Brain pericyte (primary cell): ENCODE data around the gene TMEM222.

ENCODE experiments used
- DNase-seq: peaks from one replicate; pipeline ENCODE4 v3.0.0-alpha.2; 2012; ENCODE audit warnings: low read depth, low spot score

TMEM222 gene

DNA sequence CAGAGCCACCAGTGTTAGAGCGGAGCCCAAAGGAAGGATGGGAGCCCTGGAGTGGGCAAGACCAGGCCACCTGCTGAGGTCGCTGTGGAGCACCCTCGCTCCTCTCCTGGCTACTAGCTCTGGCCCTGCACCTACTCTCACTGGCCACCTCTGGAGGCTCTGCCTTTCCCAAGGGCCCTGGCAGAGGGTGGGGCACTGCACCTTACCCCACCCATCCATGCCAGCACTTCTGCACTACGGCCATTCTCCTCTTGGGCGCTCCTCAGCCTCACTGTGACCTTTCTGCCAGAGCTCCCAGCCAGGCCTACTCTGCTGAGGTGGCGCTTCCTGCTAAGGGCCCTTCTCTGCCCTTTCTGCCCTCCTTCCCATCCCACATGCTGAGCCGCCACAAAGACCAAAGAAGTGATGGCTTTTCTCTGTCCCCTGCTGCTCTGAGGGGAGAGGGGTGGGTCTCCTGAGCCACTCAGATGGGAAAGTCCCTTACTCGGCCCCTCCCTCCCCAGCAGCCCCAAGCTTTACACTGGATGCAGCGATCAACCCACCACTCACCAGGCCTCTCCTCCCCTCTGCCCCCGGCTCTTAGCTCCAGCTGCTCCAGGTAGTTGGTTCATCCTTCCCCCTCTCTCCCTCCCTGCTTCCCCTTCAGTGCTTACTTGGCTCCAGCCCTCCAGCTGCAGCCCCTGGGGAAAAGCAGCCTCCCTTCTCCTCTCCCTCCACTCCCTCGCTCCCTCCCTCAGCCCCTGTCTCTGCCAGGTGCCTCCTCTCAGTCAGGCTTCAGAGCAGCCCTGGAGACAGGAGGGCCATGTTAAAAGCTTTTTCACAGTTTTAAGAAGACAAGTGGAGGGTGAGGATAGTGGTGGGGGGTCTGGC, 14.8 kb upstream of the TMEM222 start:
- DNase-seq = no peak

DNA sequence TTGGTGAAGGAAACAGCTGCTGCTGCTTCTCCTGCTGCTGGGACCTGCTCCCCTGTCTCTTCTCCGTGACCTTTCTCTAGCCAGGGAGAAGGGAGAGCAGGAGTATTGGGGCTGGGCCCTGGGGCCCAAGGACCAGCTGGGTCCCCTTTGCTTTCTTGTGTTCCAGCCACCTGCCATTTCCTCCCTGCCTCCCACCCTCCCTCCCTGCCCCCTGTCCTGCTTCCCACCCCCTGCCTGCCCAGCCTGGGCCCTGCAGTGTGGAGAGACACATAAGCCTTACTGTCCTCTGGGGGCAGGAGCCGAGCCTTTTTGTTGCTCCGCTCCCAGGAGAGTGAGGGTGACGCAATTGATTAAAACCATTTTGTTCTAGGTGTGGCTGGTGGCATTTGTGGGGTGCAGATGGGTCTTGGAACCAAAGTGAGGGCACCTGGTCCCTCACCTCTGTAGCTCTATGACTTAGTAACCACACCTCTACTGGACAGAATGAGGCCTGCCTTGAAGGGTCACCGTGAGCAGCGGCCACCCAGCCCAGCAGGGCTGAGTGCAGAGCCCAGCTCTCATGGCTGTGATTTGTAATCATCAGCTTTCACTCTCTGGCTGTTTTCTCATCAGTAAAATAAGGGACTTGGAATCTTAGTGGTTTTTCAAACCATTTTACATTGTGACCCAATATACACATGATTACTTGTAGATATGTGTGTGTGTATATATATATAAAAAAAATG, 13.9 kb upstream of the TMEM222 start:
- DNase-seq = no peak

DNA sequence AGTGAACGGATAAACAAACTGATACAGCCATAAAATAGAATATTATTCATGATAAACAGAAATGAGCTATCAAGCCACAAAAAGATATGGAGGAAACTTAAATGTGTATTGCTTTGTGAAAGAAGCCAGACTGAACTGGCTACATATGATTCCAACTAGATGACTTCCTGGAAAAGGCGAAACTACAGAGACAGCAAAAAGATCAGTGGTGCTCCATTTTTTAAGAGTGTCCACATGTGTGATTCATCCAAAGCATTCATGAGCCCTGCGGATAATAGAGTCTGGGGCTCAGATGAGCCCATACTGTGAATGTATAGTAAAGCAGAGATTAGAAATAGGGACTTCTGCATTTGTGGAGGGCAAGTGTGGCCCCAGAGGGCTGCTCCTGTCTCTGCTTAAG, 7.8 kb upstream of the TMEM222 start:
- DNase-seq = no peak

DNA sequence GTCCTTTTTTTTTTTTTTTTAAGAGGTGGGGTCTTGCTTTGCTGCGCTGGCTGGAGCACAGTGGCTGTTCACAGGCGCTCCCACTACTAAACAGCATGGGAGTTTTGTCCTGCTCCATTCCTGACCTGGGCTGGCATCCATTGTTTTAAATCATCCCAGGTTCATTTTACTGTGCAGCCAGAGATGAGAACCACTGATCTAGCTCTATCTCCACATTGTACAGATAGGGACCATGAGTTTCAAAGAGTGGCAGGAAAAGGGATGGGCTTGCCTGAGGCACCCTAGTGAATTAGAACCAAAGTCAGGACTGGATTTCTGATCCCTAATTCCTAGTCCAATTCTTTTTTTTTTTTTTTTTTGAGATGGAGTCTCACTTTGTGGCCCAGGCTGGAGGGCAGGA, 7.2 kb upstream of the TMEM222 start:
- no peak for DNase-seq

DNA sequence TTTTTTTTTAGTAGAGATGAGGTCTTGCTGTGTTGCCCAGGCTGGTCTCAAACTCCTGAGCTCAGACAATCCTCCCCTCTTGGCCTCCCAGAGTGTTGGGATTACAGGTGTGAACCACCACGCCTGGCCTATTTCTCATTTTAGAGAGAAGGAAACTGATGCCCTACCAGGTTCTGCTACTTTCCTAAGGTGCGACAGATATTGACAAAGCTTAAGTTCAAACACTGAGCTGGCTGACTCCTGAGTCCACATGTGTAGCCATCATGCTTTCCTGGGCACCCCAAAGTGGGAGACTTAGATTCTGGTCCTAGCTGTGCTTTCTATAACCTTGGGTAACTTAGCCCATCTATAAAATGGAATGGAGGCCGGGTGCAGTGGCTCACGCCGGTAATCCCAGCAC, 5.1 kb upstream of the TMEM222 start:
- no peak for DNase-seq

DNA sequence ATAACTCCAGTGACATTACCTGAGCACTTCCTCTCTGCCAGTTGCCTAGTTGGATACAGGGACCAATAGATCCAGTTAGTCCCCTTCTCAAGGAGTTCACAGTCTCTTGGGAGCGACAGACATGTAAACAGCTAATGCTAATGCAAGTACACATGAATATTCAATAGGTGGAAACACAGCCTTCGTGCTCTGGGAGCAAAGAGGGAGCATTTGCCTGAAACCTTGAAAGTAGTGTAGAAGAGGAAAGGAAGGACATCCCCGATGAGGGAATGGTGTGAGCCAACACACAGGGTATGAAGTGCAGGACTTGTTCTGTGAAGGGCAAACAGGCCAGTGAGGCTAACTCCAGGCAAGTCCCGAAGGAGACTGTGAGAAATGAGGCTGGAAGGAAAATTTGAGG, 3.8 kb upstream of the TMEM222 start:
- no peak for DNase-seq

DNA sequence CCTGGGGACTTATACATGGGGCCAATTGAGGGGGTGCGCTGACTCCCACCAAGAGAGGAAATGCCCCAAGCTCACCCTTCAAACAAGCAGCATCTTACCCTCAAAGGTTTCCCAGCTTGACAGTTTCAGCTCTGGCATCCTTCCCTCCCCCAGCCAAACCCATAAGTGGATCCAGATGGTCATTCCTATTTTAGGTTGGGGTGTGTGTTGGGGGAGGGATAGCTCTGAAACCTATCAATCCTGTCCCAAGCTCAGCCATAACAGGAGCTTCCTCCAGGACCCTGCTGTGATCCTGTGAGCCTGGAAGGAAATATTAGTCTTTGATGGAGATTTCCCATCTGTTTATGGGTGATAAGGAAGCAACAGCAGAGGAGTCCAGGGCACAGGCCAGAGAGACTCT, 3.4 kb upstream of the TMEM222 start:
- DNase-seq = no peak

DNA sequence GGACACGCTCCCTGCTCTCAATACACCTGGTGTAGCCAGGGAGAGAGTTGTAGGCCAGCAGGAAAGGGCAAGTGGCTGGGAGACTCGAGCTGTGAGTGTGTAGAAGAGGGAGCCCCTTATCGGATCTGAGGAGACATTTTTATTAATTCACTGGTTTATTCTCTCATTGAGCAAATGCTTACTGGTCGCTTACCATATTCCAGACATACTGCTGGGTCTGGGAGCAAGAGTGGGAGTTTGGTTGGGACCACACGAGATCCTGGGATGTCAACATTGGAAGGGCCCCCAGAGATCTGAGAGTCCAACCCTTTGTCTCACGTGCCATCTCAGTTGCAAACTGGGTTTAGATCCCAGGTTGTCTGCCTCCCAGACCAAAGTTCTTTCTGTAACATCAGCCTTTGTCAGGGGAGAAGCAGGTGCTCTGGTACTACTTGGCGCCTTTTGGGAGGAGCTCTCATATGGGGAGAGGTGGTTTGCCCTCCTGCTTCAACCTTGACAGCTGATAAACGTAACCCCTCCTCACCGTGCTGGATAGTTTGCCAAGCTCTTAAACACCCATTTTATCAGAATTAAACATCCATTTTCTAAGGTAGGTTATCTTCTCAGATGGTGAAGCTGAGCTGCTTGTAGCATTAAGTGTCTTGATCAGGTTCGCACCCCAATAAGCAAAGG, 742 bp downstream of the TMEM222 start:
- DNase-seq = no peak

DNA sequence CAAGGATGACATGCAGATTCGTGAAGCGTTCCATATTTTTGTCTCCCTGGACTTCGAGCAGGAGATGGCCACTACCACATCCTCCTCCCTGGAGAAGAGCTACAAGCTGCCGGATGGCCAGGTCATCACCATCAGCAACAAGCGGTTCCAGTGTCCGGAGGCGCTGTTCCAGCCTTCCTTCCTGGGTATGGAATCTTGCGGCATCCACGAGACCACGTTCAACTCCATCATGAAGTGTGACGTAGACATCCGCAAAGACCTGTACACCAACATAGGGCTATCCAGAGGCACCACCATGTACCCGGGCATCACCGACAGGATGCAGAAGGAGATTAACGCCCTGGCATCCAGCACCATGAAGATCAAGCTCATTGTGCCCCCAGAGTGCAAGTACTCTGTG, 3.3 kb downstream of the TMEM222 start:
- no peak for DNase-seq

DNA sequence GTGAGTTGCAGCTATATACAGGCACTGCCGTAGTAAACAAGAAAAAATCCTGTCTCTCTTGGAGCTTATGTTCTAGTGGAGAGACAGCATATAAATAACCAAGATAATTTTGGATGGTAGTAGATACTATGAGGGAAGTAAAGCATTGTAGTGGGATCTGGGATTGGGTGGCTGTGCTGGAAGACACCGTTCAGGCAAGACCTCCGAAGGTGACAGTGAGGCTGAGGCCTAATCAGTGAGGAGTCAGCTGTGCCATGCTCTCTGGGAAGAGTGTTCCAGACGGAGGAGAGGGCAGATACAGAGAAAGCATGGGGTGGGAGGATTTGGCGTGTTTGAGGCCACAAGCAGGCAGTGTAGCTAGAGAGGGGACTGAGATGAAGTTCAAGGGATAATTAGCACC, 6.0 kb downstream of the TMEM222 start:
- DNase-seq = no peak

DNA sequence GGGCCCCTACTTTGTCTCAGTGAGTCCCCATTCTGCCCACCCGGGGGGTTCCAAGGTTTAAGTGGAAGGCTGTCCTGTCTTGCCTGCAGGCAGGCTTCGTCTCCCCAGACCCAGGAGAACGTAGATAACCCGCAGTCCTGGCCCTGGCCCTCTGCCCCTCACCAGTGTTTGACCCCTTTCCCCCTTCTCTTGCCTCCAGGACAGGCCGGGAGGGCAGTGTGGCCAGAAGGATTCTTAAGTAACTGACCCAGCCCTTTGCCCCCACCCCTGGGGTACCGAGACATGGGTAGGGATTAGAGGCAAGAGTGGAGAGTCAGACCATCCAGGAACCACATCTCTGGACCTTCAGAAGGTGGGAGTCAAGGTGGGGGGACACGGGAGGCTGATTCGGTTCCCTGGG, 8.8 kb downstream of the TMEM222 start:
- no peak for DNase-seq

DNA sequence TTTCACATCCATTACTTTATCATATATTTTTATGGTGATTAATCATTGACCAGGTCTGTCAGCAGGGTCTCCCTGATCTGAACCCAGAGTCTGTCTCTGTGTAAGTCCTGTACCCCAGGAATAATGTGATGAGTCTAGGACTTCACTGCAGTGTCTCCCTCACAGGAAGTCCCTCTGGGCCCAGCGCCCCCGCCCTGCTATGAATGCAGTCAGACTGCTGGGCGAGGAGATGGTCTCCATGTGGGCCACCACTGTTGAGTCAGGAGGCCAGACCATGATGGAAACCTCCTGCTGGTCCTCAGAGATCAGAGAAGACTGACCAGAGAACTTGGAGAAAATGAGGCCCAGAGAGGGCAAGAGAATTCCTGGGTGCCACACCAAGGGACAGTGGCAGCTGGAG, 9.5 kb downstream of the TMEM222 start:
- no peak for DNase-seq

DNA sequence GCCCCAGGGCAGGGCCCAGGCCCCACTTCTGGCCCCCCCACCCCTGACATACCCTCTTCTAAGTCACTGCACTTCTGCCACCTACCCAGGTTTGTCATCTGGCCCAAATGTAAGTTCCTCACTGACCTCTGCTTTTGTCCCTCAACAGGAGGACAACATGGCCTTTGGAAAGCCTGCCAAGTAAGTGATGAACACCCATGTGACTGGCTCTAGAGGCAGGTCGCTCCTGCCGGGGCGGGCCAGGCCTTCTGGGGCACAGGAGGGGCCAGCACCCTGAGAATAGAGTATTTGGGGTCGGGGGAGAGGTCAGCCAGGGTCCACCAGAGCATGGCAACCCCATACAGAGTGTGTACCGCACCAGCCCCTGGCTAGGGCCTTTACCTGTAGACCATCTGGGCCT, 10.0 kb downstream of the TMEM222 start:
- DNase-seq = no peak

DNA sequence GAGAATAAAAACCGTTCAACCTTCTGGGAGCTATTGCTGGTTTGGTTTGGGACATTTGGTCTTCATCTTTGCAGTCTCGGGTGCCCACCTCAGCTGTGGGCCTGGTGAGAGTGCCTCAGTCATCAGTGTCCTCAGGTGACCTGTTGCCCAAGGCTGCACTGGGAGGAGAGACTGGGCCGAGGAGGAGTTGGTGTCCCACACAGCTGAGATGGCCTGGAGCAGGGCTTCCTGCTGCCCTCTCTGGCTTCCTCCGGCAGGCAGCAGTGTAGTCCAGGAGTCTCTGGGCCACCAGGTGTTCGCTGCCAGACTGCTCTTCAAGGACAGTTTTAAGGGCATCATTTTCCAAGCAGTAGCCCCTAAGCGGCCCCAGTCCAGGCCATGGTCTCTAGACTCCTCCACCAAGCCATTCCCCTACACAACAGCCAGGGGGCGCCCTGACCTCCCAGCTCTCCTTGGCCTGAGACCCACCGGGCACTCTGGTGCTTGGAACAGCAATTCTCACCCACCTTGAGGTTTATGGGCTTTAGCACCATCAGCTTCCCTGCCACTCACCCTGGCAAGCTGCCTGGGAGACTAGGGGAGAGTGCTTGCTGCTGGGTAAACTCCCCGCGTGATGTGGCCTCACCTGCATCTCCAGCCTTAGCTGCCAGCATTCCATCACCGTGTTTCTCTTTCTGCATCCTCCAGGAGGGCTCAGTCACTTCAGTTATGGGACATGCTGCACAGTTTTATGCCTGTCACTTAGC, 10.7 kb downstream of the TMEM222 start:
- no peak for DNase-seq

DNA sequence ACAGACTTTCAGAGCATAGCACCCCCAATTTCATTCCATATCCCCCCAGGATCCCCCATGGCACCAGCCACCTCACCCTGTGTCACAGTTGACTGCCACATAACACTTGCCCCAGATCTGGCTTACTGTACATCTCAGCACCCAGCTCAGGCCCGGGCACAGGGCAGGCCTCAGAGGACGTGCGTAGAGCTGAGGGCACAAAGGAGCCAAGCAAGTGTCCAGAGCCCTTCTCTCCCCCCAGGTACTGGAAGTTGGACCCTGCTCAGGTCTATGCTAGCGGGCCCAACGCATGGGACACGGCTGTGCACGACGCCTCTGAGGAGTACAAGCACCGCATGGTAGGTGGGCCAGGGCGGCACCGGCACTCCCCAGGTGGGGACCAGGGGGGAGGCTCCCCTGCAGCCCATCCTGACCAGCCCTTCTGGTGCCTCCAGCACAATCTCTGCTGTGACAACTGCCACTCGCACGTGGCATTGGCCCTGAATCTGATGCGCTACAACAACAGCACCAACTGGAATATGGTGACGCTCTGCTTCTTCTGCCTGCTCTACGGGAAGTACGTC, 11.8 kb downstream of the TMEM222 start:
- no peak for DNase-seq

DNA sequence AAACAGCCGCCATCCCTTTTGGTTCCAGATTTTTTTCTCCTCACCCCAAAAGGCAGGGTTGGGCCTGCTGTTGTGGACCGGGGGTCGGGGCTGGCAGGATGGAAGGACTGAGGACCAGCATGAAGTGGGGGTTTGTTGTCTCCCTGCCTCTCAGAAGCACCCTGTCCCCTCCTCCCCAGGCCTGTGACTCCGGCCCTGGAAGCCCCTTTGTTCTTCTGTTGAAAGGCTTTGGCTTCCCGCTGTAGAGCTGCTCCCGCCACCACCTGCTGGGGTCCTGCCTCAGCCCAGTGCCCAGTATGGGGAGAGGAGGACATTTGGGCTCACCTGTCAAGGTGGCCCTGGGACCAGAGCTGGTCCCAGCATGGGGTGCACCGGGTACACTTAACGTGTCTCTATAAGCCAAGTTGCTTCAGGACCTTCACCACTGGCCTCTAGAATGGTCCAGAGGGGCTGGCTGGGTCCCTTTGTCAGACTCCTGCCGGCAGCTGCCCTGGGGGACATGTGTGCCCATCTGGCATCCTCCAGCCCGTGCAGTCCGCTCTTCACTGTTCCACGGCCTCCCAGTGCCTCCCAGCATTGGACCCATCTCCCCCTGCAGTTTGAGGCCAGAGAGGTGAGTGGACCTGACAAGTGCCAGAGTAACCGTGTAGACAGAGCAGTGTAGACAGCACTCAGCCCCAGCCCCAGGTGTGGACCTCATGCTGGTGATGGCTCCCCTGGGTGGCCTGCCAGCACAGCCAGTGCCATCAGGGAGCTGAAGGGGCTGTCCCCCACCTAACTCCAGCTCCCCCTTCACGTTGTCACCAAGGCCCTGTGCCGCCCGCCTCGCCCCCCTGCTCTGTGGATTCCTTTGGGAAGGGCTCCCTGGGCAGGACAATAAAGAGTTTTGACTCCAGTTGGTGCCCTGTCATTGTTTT, 13.8 kb downstream of the TMEM222 start:
- DNase-seq = no peak

DNA sequence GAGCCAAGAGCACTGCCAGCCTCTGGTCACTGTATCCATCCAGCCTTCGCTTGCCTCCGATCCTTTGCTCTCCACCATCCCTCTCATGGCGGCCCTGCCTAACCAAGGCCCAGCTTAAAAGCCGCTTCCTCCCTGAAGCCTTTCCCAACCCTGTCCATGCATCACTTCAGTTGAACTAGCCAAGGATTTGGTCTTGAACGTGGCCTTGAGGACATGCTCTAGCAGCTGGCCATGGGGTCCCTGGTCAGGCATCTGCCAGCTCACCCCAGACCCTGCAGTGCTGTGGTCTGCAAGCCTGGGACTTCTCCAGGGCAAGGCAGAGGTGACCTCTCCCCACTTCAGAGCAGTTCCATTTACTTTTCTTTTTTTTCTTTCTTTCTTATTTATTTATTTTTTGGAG, 14.8 kb downstream of the TMEM222 start:
- DNase-seq = no peak

DNA sequence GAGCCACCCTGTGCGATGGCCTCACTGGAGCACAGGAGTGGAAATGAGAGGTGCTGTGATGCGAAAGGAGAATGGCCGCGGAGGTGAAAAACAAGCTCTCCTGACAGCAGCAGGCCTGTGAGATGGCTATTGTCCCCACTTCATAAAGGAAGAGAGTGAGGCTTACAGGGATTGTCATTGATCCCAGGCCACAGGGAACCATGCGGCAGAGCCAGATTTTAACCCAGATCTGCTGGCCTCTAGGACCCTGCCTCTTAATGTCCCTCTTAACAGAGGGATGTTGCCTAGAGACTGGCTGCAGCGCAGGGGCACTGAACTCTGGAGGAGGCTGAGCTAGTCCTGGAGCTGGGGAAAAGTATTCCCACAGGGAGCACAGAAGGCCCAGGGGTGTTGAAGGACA, 16.8 kb downstream of the TMEM222 start:
- DNase-seq = no peak

DNA sequence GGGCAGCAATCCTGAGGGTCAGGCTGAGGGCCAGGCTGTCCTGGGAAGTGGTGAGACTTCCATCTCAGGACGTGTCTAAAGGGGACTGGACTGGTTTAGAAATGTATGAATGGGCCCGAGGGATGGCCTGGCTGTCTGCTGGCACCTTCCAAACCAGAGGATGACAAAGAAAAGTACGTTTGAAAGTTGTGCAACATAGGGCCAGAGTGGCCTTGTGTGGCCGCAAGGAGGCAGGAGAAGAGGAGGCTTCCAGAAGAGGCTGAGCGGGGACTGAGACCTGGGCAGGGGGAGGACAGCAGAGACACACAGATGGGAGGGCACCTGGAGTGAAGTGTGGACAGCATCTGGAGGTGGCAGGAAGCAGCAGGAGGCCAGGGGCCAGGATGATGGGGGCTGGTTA, 17.2 kb downstream of the TMEM222 start:
- no peak for DNase-seq

DNA sequence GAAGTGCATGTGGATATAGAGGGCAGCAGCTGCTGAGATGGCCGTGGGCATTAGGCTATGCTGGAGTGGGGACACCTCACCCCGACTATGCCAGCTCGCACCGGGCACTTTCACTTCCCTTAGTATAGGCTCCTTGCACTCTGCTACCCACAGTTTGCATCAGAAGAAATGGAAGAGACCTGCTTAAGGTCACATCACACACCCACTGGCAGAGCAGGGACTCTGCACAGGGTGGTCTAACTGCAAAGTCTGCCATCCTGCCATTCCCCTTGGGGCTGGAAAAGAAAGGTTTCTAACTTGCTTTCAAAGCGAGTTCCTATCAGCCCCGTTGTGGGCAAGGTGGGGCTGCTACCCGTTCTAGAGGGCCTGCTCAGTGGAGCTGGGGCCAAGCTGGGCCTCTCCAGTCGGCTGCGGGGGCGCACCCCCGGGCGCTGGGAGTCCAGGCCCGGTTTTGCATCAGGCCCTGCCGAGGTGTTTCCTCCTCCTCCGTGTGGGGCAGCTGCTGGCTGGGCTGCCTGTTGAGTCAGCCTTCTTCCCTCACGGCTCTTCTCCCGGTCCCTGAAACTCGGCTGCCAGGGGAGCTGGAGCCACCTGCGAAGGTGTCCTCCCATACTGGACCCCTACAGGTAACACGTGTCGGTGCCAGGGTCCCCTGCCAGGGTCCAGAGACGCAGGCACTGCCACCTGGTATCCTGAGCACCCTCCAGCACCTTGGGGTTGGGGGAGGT, 19.7 kb downstream of the TMEM222 start, which contains the start of gene SYTL1:
TSS of gene SYTL1 (plus strand) at position 498 of the 728 bp plus-strand sequence. CDS start 3,313 bp downstream, outside the sequence.
- no peak for DNase-seq
